Measurements from ENCODE around the gene DGKZ. TPM values are rescaled to one million over a fixed set of nuclear protein-coding genes. Genes with fewer than 3 reads are reported as not detected.
A peak's percentile ranks its signal among the peaks of the same experiment; 100 is the strongest.

DGKZ gene
- total RNA-seq, 1 donor from 2014 or later: 69.6 TPM

DNA sequence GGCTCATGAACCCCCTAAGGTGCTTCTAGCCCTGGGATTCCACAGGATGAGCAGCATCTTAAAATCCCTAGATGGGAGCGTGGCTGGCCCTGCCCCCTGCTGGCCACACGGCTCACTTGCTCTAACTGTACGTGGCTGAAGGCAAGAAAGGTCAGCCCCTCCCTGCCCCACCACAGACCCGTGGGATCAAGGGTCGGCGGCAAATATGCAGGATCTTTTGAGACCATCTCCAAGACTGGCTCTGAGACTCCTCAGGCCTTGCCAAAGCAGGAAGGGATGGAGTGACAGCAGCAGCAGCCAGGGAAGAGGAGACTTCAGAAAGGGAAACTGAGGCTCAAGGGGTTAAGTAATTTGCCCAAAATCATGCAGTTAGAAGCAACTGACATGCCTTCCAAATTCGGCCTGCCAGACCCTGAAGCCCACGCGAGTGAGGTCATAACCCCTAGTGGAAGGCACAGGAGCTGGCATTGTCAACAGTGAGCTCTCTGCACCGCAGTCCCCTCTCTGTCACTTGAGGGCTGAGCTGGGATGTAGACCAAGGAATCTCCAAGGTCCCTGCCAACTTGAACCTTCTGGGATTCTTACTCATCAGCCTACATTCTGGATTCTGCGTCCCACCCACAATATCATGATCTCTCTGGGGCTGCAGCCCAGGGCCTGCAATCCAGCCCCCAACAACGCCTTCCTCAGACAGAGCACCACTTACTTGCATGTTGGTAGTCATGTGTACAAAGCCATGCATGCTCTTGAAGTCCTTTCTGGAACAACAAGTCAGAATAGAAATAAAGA lies 38.4 kb upstream of the DGKZ start:
- Histone ChIP-seq H3K4me3 (ENCODE audit: low read depth, low read length) (no peak overlapping the region), H3K27me3 (ENCODE audit: control insufficient read depth, insufficient read depth, low read length) (no peaks in the 10 kb centered on the region), H3K36me3 (ENCODE audit: control insufficient read depth, insufficient read depth, low read length) (no peaks in the 10 kb centered on the region)
- no peak for DNase-seq (ENCODE audit: low read depth)
- TF ChIP-seq, protein P1, sequence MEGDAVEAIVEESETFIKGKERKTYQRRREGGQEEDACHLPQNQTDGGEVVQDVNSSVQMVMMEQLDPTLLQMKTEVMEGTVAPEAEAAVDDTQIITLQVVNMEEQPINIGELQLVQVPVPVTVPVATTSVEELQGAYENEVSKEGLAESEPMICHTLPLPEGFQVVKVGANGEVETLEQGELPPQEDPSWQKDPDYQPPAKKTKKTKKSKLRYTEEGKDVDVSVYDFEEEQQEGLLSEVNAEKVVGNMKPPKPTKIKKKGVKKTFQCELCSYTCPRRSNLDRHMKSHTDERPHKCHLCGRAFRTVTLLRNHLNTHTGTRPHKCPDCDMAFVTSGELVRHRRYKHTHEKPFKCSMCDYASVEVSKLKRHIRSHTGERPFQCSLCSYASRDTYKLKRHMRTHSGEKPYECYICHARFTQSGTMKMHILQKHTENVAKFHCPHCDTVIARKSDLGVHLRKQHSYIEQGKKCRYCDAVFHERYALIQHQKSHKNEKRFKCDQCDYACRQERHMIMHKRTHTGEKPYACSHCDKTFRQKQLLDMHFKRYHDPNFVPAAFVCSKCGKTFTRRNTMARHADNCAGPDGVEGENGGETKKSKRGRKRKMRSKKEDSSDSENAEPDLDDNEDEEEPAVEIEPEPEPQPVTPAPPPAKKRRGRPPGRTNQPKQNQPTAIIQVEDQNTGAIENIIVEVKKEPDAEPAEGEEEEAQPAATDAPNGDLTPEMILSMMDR (IDR thresholded peaks at IDR 0.05; ENCODE audit: insufficient read depth, low read length, poor library complexity, severe bottlenecking): peak; percentile 94

DNA sequence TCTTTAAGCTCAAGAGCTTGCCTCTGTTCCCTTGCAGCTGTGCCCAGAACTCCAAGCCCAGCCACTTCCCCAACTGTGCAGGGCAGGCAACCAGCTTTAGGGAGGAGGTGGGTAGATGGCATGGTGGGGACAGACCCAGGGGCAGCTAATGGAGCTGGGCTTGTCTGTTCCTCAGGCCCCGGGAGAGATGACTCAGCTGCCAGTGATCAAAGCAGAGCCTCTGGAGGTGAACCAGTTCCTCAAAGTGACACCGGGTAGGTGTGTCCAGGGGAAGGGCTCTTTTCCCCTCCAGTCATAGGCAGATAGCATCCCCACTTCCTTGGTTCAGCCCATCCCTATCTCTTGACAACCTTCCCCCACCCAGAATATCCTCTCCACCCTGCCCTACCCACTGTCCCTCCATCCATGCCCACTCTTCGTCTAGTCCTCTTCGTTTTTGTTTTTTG lies 37.4 kb upstream of the DGKZ start:
- H3K4me3 ChIP-seq (ENCODE audit: low read depth, low read length): no peak overlapping the region
- H3K36me3 ChIP-seq (ENCODE audit: control insufficient read depth, insufficient read depth, low read length): no peaks in the 10 kb centered on the region
- TF ChIP-seq, protein P1 (IDR thresholded peaks at IDR 0.05; ENCODE audit: insufficient read depth, low read length, poor library complexity, severe bottlenecking): no peak
- no peaks in the 10 kb centered on the region for H3K27me3 ChIP-seq (ENCODE audit: control insufficient read depth, insufficient read depth, low read length)
- DNase-seq (ENCODE audit: low read depth): no peak

GRCh38 chr11:46315033-46315738 lies 32.1 kb upstream of the DGKZ start:
- H3K36me3 ChIP-seq (ENCODE audit: control insufficient read depth, insufficient read depth, low read length): no peaks in the 10 kb centered on the region
- H3K4me3 ChIP-seq (ENCODE audit: low read depth, low read length): no peak overlapping the region
- DNase-seq (ENCODE audit: low read depth): no peak
- no peaks in the 10 kb centered on the region for H3K27me3 ChIP-seq (ENCODE audit: control insufficient read depth, insufficient read depth, low read length)
- TF ChIP-seq, protein P1 (IDR thresholded peaks at IDR 0.05; ENCODE audit: insufficient read depth, low read length, poor library complexity, severe bottlenecking): peak; percentile 82

DNA sequence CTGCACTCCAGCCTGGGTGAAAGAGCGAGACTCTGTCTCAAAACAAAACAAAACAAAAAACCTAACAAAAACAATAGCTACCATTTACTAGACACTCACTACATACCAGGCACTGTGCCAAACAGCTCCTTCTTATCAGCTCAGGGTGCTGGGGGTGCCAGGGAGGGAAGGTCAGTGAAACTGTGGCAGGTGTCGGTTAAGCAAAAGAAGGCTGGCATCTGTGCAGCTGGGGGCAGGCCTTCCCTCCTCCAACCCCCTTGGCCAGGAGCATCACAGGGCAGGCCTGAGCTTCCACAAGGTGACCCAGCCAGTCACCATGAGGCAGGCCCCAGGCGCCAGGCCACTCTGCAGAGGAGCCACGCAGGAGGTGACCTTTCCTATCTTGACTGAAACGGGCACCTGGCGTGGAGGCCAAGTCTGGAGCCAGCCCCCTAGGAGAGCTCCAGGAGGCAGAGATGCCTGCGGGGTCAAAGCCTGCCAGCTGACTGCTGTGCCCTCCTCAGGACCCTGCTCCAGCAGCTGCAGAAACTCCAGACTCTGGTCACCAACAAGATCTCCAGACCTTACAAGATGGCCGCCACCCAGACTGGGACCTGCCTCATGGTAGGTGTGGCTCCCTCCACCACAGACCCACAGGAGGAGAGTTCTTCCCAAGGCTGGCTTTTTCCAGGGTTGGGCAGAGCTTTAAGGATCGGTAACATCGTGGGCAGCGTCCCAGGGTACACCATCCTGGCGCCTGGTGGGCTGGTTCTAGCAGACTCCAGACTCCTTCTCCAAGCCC lies 31.3 kb upstream of the DGKZ start:
- Histone ChIP-seq H3K36me3 (ENCODE audit: control insufficient read depth, insufficient read depth, low read length) (no peaks in the 10 kb centered on the region), H3K4me3 (ENCODE audit: low read depth, low read length) (no peak overlapping the region), H3K27me3 (ENCODE audit: control insufficient read depth, insufficient read depth, low read length) (no peaks in the 10 kb centered on the region)
- TF ChIP-seq, protein P1 (IDR thresholded peaks at IDR 0.05; ENCODE audit: insufficient read depth, low read length, poor library complexity, severe bottlenecking): no peak
- no peak for DNase-seq (ENCODE audit: low read depth)

GRCh38 chr11:46319074-46319453 lies 28.2 kb upstream of the DGKZ start:
- no peak for DNase-seq (ENCODE audit: low read depth)
- no peaks in the 10 kb centered on the region for H3K36me3 ChIP-seq (ENCODE audit: control insufficient read depth, insufficient read depth, low read length)
- H3K4me3 ChIP-seq (ENCODE audit: low read depth, low read length): no peak overlapping the region
- no peaks in the 10 kb centered on the region for H3K27me3 ChIP-seq (ENCODE audit: control insufficient read depth, insufficient read depth, low read length)
- TF ChIP-seq, protein P1 (IDR thresholded peaks at IDR 0.05; ENCODE audit: insufficient read depth, low read length, poor library complexity, severe bottlenecking): no peak
